Subcutaneous adipose tissue (tissue), 4 donors: Measurements from ENCODE around the gene FKBP2. TPM values are rescaled to one million over a fixed set of nuclear protein-coding genes. Genes with fewer than 3 reads are reported as not detected.

ENCODE experiments used
- total RNA-seq, 4 donors: library from RNA; depleted of rRNA; stranded (reverse); fragments of >200 nt; gene quantifications; one replicate each; pipeline ENCODE4 v1.1.0, GENCODE V29; 2016
- TF ChIP-seq, protein P1 (sequence below): fragments of 450-650 bp; IDR thresholded peaks from one replicate; pipeline ENCODE4 v1.5.1; 2016; ENCODE audit warnings: low read depth, mild to moderate bottlenecking, control low read depth, antibody characterized with exemption, moderate library complexity

FKBP2 gene
- total RNA-seq, 4 donors from 2014 or later, result 32.0 to 40.9 (median 36.7) TPM

DNA sequence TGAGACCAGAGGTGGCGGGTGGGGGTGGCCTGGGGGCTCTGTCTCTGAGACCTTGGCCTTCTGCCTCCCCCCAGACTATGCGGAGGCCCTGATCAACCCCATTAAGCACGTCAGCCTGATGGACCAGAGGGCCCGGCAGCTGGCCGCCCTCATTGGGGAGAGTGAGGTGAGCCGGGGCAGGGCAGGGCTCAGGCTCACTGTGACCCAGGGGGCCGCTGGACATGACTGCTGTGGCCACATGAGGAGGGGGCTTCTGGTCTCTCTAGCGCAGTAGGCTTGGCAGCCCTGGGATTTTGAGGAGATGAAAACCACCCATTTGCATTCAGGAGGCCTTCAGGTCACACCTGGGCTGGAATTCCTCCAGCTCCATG is 23.0 kb downstream of the FKBP2 start:
- TF ChIP-seq, protein P1, sequence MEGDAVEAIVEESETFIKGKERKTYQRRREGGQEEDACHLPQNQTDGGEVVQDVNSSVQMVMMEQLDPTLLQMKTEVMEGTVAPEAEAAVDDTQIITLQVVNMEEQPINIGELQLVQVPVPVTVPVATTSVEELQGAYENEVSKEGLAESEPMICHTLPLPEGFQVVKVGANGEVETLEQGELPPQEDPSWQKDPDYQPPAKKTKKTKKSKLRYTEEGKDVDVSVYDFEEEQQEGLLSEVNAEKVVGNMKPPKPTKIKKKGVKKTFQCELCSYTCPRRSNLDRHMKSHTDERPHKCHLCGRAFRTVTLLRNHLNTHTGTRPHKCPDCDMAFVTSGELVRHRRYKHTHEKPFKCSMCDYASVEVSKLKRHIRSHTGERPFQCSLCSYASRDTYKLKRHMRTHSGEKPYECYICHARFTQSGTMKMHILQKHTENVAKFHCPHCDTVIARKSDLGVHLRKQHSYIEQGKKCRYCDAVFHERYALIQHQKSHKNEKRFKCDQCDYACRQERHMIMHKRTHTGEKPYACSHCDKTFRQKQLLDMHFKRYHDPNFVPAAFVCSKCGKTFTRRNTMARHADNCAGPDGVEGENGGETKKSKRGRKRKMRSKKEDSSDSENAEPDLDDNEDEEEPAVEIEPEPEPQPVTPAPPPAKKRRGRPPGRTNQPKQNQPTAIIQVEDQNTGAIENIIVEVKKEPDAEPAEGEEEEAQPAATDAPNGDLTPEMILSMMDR, result no peak

DNA sequence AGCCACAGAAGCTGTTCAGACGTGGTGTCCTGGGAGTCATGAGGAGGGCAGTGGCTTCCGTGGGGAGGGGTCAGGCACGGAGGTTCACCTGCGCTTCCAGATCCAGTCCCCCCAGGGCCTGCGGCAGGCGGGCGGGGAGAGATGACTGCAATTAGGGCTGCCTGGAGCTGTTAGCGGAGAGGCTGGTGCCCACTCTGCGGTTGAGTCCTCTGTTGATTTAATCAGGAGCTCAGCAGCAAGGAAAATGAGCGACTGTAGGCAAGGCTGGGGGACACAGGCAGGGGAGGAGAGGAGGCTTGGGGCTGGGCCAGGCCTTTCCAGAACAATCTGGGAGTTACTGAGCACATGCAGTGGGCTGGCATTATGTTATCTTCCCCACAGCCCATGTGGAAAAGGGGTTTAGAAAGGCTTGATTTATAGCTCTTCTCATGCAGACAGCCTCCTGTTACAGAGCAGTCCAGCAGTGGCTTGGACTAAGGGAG is 23.5 kb downstream of the FKBP2 start:
- TF ChIP-seq, protein P1, result no peak

DNA sequence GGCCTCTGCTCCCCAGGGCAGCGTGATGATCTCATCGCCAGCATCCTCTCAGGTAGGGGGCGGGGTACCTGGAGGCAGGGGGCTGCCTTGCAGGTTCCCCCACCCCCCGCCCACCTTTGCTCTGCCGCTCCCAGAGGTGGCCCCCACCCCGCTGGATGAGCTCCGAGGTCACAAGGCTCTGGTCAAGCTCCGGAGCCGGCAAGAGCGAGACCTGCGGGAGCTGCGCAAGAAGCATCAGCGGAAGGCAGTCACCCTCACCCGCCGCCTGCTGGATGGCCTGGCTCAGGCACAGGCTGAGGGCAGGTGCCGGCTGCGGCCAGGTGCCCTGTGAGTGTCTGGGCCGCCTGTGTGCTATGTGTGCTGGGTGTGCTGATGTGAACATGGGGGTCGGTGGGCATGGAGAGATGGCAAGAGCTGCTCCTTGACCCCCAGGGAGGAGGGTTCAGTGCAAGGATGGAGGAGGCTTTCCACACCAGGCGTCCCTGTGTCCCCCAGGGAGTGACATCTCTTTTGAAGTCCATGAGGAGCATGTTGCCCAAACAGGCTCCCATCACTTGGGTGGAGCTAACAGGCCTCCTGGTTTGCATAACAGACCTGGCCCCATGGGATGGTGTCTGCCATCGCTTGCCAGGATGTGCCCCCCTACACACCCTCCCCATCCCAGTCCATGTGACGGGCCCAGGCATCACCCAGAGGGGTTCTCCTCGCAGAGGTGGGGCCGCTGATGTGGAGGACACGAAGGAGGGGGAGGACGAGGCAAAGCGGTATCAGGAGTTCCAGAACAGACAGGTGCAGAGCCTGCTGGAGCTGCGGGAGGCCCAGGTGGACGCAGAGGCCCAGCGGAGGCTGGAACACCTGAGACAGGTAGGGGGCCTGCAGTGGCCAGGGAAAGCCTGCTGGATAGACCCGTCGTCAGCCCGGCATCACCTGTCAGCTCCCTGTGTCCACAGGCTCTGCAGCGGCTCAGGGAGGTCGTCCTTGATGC is 24.6 kb downstream of the FKBP2 start:
- TF ChIP-seq, protein P1, result no peak

DNA sequence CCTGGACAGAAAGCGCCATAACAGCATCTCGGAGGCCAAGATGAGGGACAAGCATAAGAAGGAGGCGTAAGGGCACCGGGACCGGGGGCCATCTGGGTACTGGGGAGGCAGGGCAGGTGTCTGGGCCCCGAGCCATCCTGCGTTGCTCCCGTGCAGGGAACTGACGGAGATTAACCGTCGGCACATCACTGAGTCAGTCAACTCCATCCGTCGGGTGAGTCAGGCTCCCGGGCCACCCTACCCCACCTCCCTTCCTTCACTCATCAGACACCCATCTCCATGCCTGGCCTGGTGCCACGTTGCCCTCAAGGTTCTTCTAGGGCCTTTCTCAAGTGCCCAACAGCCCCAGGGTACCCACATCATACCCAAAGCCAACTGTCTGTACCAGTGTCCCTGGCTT is 25.4 kb downstream of the FKBP2 start:
- TF ChIP-seq, protein P1, result no peak

DNA sequence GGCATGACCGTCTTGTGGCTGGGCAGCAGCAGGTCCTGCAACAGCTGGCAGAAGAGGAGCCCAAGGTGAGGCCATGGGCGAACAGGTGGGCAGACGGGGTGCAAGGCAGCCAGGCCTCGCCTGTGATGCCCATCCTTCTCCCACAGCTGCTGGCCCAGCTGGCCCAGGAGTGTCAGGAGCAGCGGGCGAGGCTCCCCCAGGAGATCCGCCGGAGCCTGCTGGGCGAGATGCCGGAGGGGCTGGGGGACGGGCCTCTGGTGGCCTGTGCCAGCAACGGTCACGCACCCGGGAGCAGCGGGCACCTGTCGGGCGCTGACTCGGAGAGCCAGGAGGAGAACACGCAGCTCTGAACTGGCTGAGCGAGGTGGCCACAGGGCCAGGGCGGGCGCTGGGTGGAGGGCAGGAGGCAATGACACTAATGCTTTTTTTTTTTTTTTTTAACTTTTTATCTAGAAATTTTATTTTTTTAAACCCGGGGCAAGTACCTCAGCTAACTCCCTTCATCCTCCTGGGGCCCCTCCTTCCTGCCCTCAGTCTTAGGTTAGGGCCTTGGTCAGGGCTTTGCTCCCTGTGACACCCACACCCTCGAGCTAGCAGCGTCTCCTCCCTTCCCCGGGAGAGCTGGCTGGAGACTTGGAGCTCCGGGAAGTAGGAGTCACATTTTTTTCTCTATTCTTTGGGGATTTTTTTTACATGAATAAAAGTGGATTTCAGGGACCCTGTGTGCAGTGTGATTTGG is 26.5 kb downstream of the FKBP2 start:
- TF ChIP-seq, protein P1, result no peak

DNA sequence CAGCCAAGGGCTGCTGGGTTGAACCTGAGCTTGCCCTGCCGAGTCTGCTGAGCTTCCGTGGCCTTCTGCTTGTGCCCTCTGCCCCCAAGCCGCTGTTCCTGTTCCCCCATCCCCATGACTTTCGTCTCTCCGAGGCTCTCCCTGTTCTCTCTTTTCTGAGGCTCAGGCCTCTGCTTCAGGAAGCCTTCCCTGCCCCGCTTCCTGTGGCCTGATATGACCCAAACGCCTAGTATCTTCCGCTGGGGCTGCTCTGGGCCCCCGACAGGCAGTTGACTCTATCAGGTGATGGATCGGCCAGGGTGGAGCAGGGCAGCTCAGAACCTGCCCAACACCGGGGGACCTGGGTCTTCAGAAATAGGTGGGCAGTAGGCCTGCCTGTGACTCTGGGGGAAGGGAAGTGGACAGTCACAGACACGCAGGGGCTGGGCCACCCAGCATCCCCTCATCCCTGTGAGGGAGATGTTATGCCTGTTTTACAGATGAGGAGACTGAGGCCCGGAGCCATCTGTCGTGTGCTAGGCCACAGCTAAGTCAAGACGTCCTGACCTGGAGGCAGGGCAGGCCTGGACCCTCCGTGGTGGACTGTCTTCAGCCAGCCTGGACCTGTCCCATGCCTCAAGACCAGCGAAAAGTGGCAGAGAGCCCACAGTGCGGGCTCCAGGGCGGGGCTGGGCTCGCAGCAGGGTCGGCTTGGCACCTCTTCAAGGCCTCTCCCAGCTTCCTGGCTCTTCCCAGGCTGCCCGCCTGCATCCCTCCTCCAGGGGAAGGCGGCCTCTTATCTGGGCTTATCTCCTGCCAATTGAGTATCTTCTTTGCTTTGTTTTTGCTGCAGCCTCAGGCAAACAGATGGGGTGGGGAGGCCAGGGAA is 27.4 kb downstream of the FKBP2 start:
- TF ChIP-seq, protein P1, result no peak
